Muscle layer of duodenum (tissue), 2 donors: ENCODE measurements around the gene ABHD16B.
A peak's percentile ranks its signal among the peaks of the same experiment; 100 is the strongest.
"Not testable (repeated sequence)": the region's sequence is repeated elsewhere in the genome, so short reads cannot be mapped to it uniquely, and the experiment has no call there.

Experiments used
- H3K27ac ChIP-seq: one replicate; pipeline ENCODE4 v1.7.0; 2013; ENCODE audit warnings: mild to moderate bottlenecking, low read length
- H3K27me3 ChIP-seq: one replicate; pipeline ENCODE4 v1.7.0; 2013; ENCODE audit warnings: low read depth, mild to moderate bottlenecking, control low read depth, low read length
- H3K36me3 ChIP-seq, 2 donors: one replicate each; pipeline ENCODE4 v1.7.0; 2013; ENCODE audit warnings: low read length in 2 of 2, control low read depth in 1 of 2, mild to moderate bottlenecking in 1 of 2; ENCODE audit not compliant: insufficient read depth in 2 of 2, control insufficient read depth in 1 of 2
- H3K4me1 ChIP-seq, 2 donors: one replicate each; pipeline ENCODE4 v1.7.0; 2013; ENCODE audit warnings: low read length in 2 of 2, mild to moderate bottlenecking in 2 of 2, control low read depth in 1 of 2, moderate library complexity in 1 of 2; ENCODE audit not compliant: insufficient read depth in 2 of 2, control insufficient read depth in 1 of 2
- H3K4me3 ChIP-seq, 2 donors: one replicate each; pipeline ENCODE4 v1.7.0; 2013; ENCODE audit warnings: low read length in 2 of 2, low read depth in 1 of 2, mild to moderate bottlenecking in 1 of 2
- H3K9me3 ChIP-seq, 2 donors: one replicate each; pipeline ENCODE4 v1.7.0; 2013; ENCODE audit warnings: low read length in 2 of 2, control low read depth in 1 of 2, mild to moderate bottlenecking in 1 of 2; ENCODE audit not compliant: control insufficient read depth in 1 of 2
- donor health status: healthy.

Gene ABHD16B

GRCh38 chr20:63858393-63859165 is 2.7 kb upstream of the ABHD16B start:
- H3K9me3 ChIP-seq: no peaks in the 10 kb centered on the region
- H3K4me1 ChIP-seq: peaks cover 7 to 50% of the 10 kb centered on the region in 2 donors
- no peaks in the 10 kb centered on the region for H3K27me3 ChIP-seq
- H3K4me3 ChIP-seq: no peak overlapping the region
- H3K27ac ChIP-seq: no peak overlapping the region
- H3K36me3 ChIP-seq: peaks cover 0 to 15% of the 10 kb centered on the region in 2 donors

GRCh38 chr20:63859166-63859699 is 2.1 kb upstream of the ABHD16B start:
- Histone ChIP-seq H3K27ac (no peak overlapping the region), H3K4me1 (peaks cover 7 to 50% of the 10 kb centered on the region in 2 donors), H3K4me3 (no peak overlapping the region), H3K9me3 (no peaks in the 10 kb centered on the region), H3K36me3 (peaks cover 0 to 15% of the 10 kb centered on the region in 2 donors), H3K27me3 (no peaks in the 10 kb centered on the region)

GRCh38 chr20:63860325-63861051 is 810 bp upstream of the ABHD16B start:
- Histone ChIP-seq H3K27me3 (no peaks in the 10 kb centered on the region), H3K27ac (no peak overlapping the region), H3K4me3 (no peak overlapping the region), H3K4me1 (peaks cover 7 to 44% of the 10 kb centered on the region in 2 donors), H3K36me3 (peaks cover 0 to 20% of the 10 kb centered on the region in 2 donors), H3K9me3 (no peaks in the 10 kb centered on the region)

GRCh38 chr20:63861981-63862901 is 943 bp downstream of the ABHD16B start:
- Histone ChIP-seq H3K9me3 (no peaks in the 10 kb centered on the region), H3K4me1 (peaks cover 7 to 47% of the 10 kb centered on the region in 2 donors), H3K36me3 (peaks cover 0 to 21% of the 10 kb centered on the region in 2 donors), H3K4me3 (no peak overlapping the region), H3K27me3 (no peaks in the 10 kb centered on the region), H3K27ac (no peak overlapping the region)

- Histone ChIP-seq H3K4me3 (peak overlapping the region; percentile 78 to 95), H3K36me3 (peaks cover 0 to 22% of the 10 kb centered on the region in 2 donors), H3K9me3 (no peaks in the 10 kb centered on the region), H3K4me1 (peaks cover 5 to 37% of the 10 kb centered on the region in 2 donors), H3K27me3 (no peaks in the 10 kb centered on the region), H3K27ac (peak overlapping the region; percentile 92)
These were observed 1.9 kb downstream of the ABHD16B start for GRCh38 chr20:63863021-63863797.

GRCh38 chr20:63863798-63864544 is 2.7 kb downstream of the ABHD16B start:
- peaks cover 1 to 29% of the 10 kb centered on the region in 2 donors for H3K36me3 ChIP-seq
- H3K9me3 ChIP-seq: no peaks in the 10 kb centered on the region
- peaks cover 3 to 29% of the 10 kb centered on the region in 2 donors for H3K4me1 ChIP-seq
- H3K27ac ChIP-seq: peak overlapping the region; percentile 92
- no peaks in the 10 kb centered on the region for H3K27me3 ChIP-seq
- peak overlapping the region; percentile 78 to 95 for H3K4me3 ChIP-seq

GRCh38 chr20:63864545-63864977 is 3.3 kb downstream of the ABHD16B start:
- H3K9me3 ChIP-seq: no peaks in the 10 kb centered on the region
- H3K4me3 ChIP-seq: peak overlapping the region; percentile 78 to 95
- peaks cover 0 to 23% of the 10 kb centered on the region in 2 donors for H3K4me1 ChIP-seq
- peaks cover 7 to 35% of the 10 kb centered on the region in 2 donors for H3K36me3 ChIP-seq
- H3K27ac ChIP-seq: peak overlapping the region; percentile 92
- H3K27me3 ChIP-seq: no peaks in the 10 kb centered on the region

GRCh38 chr20:63864978-63865640 is 3.8 kb downstream of the ABHD16B start, which contains the start of gene TPD52L2:
Gene TPD52L2 (plus strand): TSS chr20:63865270. CDS start chr20:63865366, 96 bp downstream.
- Histone ChIP-seq H3K36me3 (peaks cover 10 to 39% of the 10 kb centered on the region in 2 donors), H3K27me3 (no peaks in the 10 kb centered on the region), H3K9me3 (no peaks in the 10 kb centered on the region), H3K4me1 (peaks cover 0 to 23% of the 10 kb centered on the region in 2 donors), H3K4me3 (peak within 1 kb of the TSS; percentile 78 to 95), H3K27ac (peak within 1 kb of the TSS; percentile 92)

- Histone ChIP-seq H3K36me3 (peaks cover 13 to 44% of the 10 kb centered on the region in 2 donors), H3K4me1 (peaks cover 0 to 23% of the 10 kb centered on the region in 2 donors)
- not testable (repeated sequence) for H3K27me3 ChIP-seq, H3K4me3 ChIP-seq, H3K27ac ChIP-seq, H3K9me3 ChIP-seq
These were observed 5.7 kb downstream of the ABHD16B start for GRCh38 chr20:63867042-63867441.
